Keratinocyte (primary cell): Measurements from ENCODE around the gene RELCH. TPM values are rescaled to one million over a fixed set of nuclear protein-coding genes. Genes with fewer than 3 reads are reported as not detected.

Source experiments
- DNase-seq: peaks from one replicate; pipeline ENCODE4 v3.0.0-alpha.2; 2011; ENCODE audit warnings: low read depth, missing footprints, low spot score
- FAIRE-seq: peaks from 2 replicates; lab custom pipeline; 2011; peaks lifted over from hg19 to GRCh38; lab: Jason Lieb, UNC
- H2AFZ ChIP-seq: 2 replicates; pipeline ENCODE4 v1.6.0; 2012; ENCODE audit warnings: low read length, control low read depth, inconsistent platforms; ENCODE audit not compliant: control insufficient read depth
- H3K27ac ChIP-seq: 2 replicates; pipeline ENCODE4 v1.5.1; 2011; ENCODE audit warnings: low read length; ENCODE audit not compliant: control insufficient read depth, insufficient read depth
- H3K27me3 ChIP-seq: 3 replicates; pipeline ENCODE4 v1.6.0; 2011; ENCODE audit warnings: low read length; ENCODE audit not compliant: control insufficient read depth, insufficient read depth; ENCODE audit errors: extremely low read depth
- H3K36me3 ChIP-seq, 2 experiments: 2 replicates in 1 of 2; 3 replicates in 1 of 2; pipeline ENCODE4 v1.5.1; 2011; ENCODE audit warnings: low read length in 2 of 2, mild to moderate bottlenecking in 1 of 2; ENCODE audit not compliant: control insufficient read depth in 2 of 2, insufficient read depth in 2 of 2; ENCODE audit errors: extremely low read depth in 1 of 2
- H3K4me1 ChIP-seq: 3 replicates; pipeline ENCODE4 v1.5.1; 2011; ENCODE audit warnings: low read length; ENCODE audit not compliant: control insufficient read depth, insufficient read depth; ENCODE audit errors: extremely low read depth
- H3K4me2 ChIP-seq: 3 replicates; pipeline ENCODE4 v1.6.0; 2011; ENCODE audit warnings: low read depth, low read length; ENCODE audit not compliant: control insufficient read depth, insufficient read depth; ENCODE audit errors: extremely low read depth
- H3K4me3 ChIP-seq, 3 experiments: fragments of 200-600 bp in 1 of 3; sonication (generic) in 1 of 3; 2 replicates in 2 of 3; 3 replicates in 1 of 3; pipeline ENCODE4 v1.5.1; 2011 to 2016; ENCODE audit warnings: low read length in 3 of 3, mild to moderate bottlenecking in 3 of 3, control low read depth in 2 of 3, inconsistent platforms in 1 of 3, low read depth in 1 of 3, mixed read lengths in 1 of 3, mixed run types in 1 of 3, moderate library complexity in 1 of 3; ENCODE audit not compliant: control insufficient read depth in 2 of 3, insufficient read depth in 2 of 3; ENCODE audit errors: extremely low read depth in 1 of 3
- H3K79me2 ChIP-seq: 2 replicates; pipeline ENCODE4 v1.6.0; 2012; ENCODE audit warnings: low read length; ENCODE audit not compliant: control insufficient read depth, insufficient read depth
- H3K9ac ChIP-seq: 3 replicates; pipeline ENCODE4 v1.6.0; 2011; ENCODE audit warnings: low read length; ENCODE audit not compliant: control insufficient read depth, insufficient read depth; ENCODE audit errors: extremely low read depth
- H3K9me1 ChIP-seq: 3 replicates; pipeline ENCODE4 v1.6.0; 2011; ENCODE audit warnings: low read length; ENCODE audit not compliant: control insufficient read depth, insufficient read depth; ENCODE audit errors: extremely low read depth
- H3K9me3 ChIP-seq: 2 replicates; pipeline ENCODE4 v1.5.1; 2012; ENCODE audit warnings: low read depth, low read length; ENCODE audit not compliant: control insufficient read depth
- H4K20me1 ChIP-seq: 3 replicates; pipeline ENCODE4 v1.6.0; 2011; ENCODE audit warnings: low read length; ENCODE audit not compliant: control insufficient read depth, insufficient read depth; ENCODE audit errors: extremely low read depth
- EZH2 ChIP-seq: IDR thresholded peaks from one replicate; pipeline ENCODE4 v1.6.1; 2012; ENCODE audit warnings: inconsistent platforms, mild to moderate bottlenecking, low read length, moderate library complexity
- dilution Hi-C: fragments of 300-500 bp; cut with MboI; formaldehyde crosslinking; loops from one replicate; pipeline ENCODE4 v1.7.0; 2020; ENCODE audit warnings: low sequenced_read_pairs; ENCODE audit not compliant: extremely low pct_ligation_motif_present
- polyA plus RNA-seq, 5 experiments: library from polyadenylated mRNA; depleted of rRNA in 3 of 5; stranded (reverse) in 3 of 5; stranded (forward) in 1 of 5; unstranded in 1 of 5; fragments of >200 nt; gene quantifications; 1 replicate in 1 of 5; 2 replicates in 3 of 5; 3 replicates in 1 of 5; pipeline versions ENCODE4 v1.2.1 to v1.2.3, GENCODE V29; 2011 to 2012; ENCODE audit warnings: missing spikeins in 2 of 5, low read depth in 1 of 5, low replicate concordance in 1 of 5
- TF ChIP-seq, protein P1 (sequence below), 3 experiments: IDR thresholded peaks in 1 of 3; conservative IDR thresholded peaks in 1 of 3; optimal IDR thresholded peaks in 1 of 3; 2 replicates in 2 of 3; 3 replicates in 1 of 3; pipeline versions ENCODE3 to v1.5.1; 2011; ENCODE audit warnings: low read length in 3 of 3, mild to moderate bottlenecking in 3 of 3, moderate library complexity in 2 of 3, control low read depth in 1 of 3, inconsistent platforms in 1 of 3; ENCODE audit not compliant: insufficient read depth in 2 of 3; ENCODE audit errors: extremely low read depth in 1 of 3

Gene RELCH
- polyA plus RNA-seq, 1 donor (not counting 4 experiments of a cell fraction or from before 2014, with no cell fraction given): 21.8 TPM

GRCh38 chr18:62138461-62139235 is 48.4 kb upstream of the RELCH start:
- dilution Hi-C loops: no loop called here
- H3K4me1 ChIP-seq: no peaks in the 10 kb centered on the region
- H3K4me3 ChIP-seq: no peak overlapping the region
- H3K9ac ChIP-seq: no peak overlapping the region
- no peaks in the 10 kb centered on the region for H4K20me1 ChIP-seq
- no peaks in the 10 kb centered on the region for H3K9me3 ChIP-seq
- no peak overlapping the region for H2AFZ ChIP-seq
- no peaks in the 10 kb centered on the region for H3K27me3 ChIP-seq
- FAIRE-seq (no peak), DNase-seq (no peak)
- no peaks in the 10 kb centered on the region for H3K9me1 ChIP-seq
- no peak overlapping the region for H3K27ac ChIP-seq
- TF ChIP-seq EZH2: no peak
- TF ChIP-seq, protein P1, sequence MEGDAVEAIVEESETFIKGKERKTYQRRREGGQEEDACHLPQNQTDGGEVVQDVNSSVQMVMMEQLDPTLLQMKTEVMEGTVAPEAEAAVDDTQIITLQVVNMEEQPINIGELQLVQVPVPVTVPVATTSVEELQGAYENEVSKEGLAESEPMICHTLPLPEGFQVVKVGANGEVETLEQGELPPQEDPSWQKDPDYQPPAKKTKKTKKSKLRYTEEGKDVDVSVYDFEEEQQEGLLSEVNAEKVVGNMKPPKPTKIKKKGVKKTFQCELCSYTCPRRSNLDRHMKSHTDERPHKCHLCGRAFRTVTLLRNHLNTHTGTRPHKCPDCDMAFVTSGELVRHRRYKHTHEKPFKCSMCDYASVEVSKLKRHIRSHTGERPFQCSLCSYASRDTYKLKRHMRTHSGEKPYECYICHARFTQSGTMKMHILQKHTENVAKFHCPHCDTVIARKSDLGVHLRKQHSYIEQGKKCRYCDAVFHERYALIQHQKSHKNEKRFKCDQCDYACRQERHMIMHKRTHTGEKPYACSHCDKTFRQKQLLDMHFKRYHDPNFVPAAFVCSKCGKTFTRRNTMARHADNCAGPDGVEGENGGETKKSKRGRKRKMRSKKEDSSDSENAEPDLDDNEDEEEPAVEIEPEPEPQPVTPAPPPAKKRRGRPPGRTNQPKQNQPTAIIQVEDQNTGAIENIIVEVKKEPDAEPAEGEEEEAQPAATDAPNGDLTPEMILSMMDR (optimal IDR thresholded peaks at IDR 0.05 in 1 of 3, IDR thresholded peaks at IDR 0.05 in 1 of 3, conservative IDR thresholded peaks at IDR 0.05 in 1 of 3; ENCODE audit: extremely low read depth in 1 of 3, insufficient read depth in 2 of 3, low read length in 3 of 3): no peak
- H3K36me3 ChIP-seq: peaks cover 0 to 3% of the 10 kb centered on the region in 2 experiments
- no peaks in the 10 kb centered on the region for H3K79me2 ChIP-seq
- H3K4me2 ChIP-seq: no peak overlapping the region

DNA sequence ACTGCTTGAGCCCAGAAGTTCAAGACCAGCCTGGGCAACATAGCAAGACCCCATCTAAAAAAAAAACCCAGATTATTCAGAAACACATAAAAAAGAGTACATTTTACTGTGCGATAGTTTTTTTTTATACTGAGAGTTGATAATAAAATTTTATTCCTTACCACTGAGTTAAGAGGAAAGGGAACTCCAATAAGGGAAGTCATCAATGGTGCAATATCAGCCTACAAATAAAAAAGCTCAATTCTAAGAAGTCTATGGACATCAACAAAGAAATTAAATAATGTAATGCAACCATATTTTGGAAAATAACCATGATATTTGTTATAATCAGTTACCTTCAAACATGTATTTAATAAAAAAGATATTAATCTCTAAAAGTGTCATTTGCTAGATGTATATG is 46.8 kb upstream of the RELCH start:
- Histone ChIP-seq H2AFZ (no peak overlapping the region), H4K20me1 (no peaks in the 10 kb centered on the region), H3K36me3 (peaks cover 0 to 5% of the 10 kb centered on the region in 2 experiments), H3K9ac (no peak overlapping the region), H3K4me1 (no peaks in the 10 kb centered on the region), H3K9me1 (no peaks in the 10 kb centered on the region), H3K79me2 (no peaks in the 10 kb centered on the region), H3K27ac (no peak overlapping the region), H3K4me2 (no peak overlapping the region), H3K27me3 (no peaks in the 10 kb centered on the region), H3K4me3 (no peak overlapping the region), H3K9me3 (no peaks in the 10 kb centered on the region)
- no peak for TF ChIP-seq EZH2
- TF ChIP-seq, protein P1 (optimal IDR thresholded peaks at IDR 0.05 in 1 of 3, IDR thresholded peaks at IDR 0.05 in 1 of 3, conservative IDR thresholded peaks at IDR 0.05 in 1 of 3; ENCODE audit: extremely low read depth in 1 of 3, insufficient read depth in 2 of 3, low read length in 3 of 3): no peak
- FAIRE-seq (no peak), DNase-seq (no peak)
- dilution Hi-C loops: no loop called here
